HG02678 (cell line): ENCODE results near the gene SIGLEC12.
"Not testable (repeated sequence)": the region's sequence is repeated elsewhere in the genome, so short reads cannot be mapped to it uniquely, and the experiment has no call there.

ENCODE experiments used
- ATAC-seq: cut with Tn5 transposase; IDR thresholded peaks from one replicate; pipeline ENCODE4 v1.9.1; 2021; ENCODE audit warnings: mild to moderate bottlenecking, moderate library complexity; ENCODE audit not compliant: unreplicated experiment

Gene SIGLEC12

DNA sequence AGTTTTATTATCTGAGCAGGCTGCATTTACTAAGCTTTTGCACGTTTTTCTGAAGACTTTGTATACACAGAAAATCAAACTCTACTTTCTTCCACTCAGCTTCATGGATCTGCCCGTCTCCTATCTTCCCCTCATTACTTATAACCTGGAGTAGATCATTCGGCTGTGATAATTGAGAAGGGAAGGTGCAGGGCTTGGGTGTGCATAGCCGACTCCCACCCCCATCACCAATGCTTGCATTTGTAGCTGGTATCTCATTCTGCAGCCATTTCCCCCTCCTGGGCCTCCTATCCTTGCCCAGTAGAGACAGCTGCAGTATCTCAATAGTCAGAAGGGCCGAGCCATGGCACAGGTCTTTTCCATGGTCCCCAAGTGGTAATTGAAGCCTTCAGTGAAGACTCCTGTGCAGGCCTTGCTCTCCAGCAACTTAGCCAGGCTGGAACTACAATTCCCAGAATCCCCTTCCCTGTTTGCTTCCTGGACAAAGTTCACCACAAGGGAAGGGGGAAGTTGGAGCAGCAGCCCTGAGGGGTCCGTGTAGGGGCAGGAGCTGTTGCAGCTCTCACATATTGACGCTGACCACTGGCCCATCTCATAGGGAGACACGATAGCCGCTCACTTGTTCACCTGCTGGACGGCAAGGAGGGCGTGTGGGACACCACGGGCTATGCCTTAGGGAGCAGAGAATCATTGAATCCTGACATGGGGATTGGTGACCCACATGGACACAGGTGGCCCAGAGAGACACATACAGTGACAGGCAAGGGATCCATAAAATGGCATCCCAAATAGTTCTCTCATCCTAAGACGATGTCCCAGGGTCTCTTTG, 41.2 kb downstream of the SIGLEC12 start:
- no peak for ATAC-seq

- no peak for ATAC-seq
Observed at GRCh38 chr19:51458899-51459505, 42.6 kb downstream of the SIGLEC12 start.

GRCh38 chr19:51458051-51458645, 43.5 kb downstream of the SIGLEC12 start, which contains the start of gene SIGLEC8:
Gene SIGLEC8 (minus strand): TSS chr19:51458454. CDS start chr19:51458387, 67 bp downstream.
- no peak for ATAC-seq

DNA sequence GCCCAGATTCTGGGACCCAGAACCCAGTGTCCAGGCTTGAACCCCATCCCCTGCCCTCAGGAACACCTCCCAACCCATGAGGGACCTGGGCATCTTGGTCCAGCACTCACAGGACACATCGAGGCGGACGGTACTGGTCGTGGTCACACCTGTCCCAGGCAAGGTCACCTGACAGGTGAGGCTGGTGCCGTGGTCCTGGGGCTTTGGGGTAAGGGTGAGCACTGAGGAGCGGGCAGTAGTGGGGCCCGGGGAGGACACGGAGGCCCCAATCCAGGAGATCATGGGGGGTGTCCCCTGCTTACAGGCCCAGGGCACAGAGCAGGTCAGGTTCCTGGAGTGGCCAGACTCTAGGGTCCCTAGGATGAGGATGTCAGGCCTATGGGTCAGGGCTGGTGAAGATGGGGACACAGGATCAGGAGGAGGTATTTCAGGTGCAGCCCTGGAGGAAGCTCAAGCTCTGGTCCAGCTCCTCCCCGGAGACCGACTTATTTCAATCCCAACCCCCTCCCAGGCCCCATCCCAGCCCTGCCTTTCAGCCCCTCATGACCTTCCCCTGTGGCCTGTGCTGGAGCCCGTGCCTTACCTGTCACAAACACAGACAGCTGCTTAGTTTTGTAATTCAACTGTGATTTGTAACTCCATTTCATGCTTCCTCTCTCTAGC, 44.1 kb downstream of the SIGLEC12 start:
- ATAC-seq: no peak

DNA sequence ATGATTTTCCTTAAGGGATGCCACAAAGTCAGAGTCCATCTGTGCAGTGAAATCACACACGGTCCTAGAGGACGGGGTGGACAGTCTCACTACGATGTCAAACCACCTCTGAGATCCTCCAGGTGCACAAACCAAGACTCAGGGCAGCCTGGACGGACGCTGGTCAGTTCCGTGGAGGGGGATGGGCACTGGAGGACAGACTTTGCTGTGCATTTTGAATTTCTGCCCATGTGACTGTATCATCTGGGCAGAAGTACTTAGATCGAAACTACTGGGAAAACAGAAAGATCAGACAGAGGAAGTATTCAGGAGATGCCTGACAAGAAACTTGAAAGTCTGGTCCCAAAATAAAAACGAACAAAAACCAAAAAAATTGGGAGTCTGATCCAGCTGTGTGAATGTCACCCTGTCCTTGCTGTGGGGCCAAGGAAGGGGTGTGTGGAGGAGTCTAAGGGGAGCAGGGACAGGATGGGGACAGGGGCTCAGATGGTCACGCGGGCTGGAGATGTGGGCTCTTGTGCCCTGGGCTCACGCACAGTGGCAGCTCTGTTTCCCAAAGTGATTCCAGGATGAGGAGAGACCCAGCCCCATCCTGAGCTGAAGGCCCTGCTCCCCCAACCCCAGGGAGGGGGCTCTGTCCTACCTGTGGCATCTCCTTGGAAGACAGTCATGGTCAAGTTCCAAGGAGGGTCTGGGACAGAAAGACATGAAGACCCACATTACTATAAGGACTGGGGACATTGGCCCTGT, 44.9 kb downstream of the SIGLEC12 start:
- ATAC-seq: no peak

- ATAC-seq: no peak
Observed at GRCh38 chr19:51450730-51451307, 50.8 kb downstream of the SIGLEC12 start.

- no peak for ATAC-seq
Observed at GRCh38 chr19:51448411-51449016, 53.1 kb downstream of the SIGLEC12 start.

DNA sequence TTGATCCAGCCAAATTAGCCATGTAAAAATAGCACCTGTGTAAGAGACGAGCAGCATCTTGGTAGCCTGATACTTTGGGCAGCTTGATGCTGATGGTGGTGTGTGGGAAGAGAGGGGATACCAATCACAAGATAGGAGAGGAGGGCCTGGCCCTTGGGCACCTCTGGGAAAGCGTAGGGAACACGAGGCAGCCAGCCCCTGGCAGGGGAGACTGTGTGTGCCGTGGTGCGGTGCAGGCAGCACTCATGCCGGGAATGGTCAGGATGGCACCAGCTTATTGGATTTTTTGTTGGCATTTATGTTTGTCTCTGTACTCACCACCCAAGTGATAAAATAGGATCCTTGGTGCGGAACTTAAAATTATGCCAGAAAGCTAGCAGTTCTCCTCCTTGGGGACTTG, 53.6 kb downstream of the SIGLEC12 start:
- no peak for ATAC-seq

DNA sequence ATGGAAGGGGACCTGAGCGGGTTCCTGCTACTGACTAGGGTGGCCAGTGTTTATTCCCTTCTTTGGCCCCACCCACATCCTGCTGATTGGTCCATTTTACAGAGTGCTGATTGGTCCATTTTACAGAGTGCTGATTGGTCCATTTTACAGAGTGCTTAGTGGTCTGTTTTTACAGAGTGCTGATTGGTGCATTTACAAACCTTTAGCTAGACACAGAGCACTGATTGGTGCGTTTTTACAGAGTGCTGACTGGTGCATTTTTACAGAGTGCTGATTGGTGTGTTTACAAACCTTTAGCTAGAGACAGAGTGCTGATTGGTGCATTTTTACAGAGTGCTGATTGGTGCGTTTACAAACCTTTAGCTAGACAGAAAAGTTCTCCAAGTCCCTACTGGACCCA, 54.1 kb downstream of the SIGLEC12 start:
- ATAC-seq: not testable (repeated sequence)

- peak; percentile 82 for ATAC-seq
Observed at GRCh38 chr19:51441410-51442390, 59.9 kb downstream of the SIGLEC12 start.
